Stimulated activated CD4-positive, alpha-beta T cell treated with anti-CD3 and anti-CD28 coated beads, Interleukin-1b, Interleukin-23, amount 100 ng/mL, for 48 hours (primary cell): ENCODE results near the gene TSPY4.
"Not testable (repeated sequence)": the region's sequence is repeated elsewhere in the genome, so short reads cannot be mapped to it uniquely, and the experiment has no call there.

Experiments used
- DNase-seq: peaks from one replicate; pipeline ENCODE4 v3.0.0-alpha.2; 2020

Gene TSPY4

GRCh38 chrY:9337164-9337563 lies at the start of gene TSPY4:
Gene TSPY4 (plus strand): TSS chrY:9337464. CDS start chrY:9337510, 46 bp downstream.
- DNase-seq = not testable (repeated sequence)

GRCh38 chrY:9320996-9321395 lies 16.3 kb upstream of the TSPY4 start:
- no peak for DNase-seq

GRCh38 chrY:9357497-9357896 lies 20.2 kb downstream of the TSPY4 start, which contains the start of gene TSPY8:
Gene TSPY8 (plus strand): TSS chrY:9357797. CDS start chrY:9357843, 46 bp downstream.
- not testable (repeated sequence) for DNase-seq
